DMS 273 (cell line): ENCODE data around the gene LHFPL3.

Source experiments
- DNase-seq: peaks from one replicate; lab custom pipeline; 2025; ENCODE audit not compliant: unreplicated experiment; lab: John Stamatoyannopoulos, UW

Gene LHFPL3

GRCh38 chr7:104794589-104794988 lies 466.2 kb downstream of the LHFPL3 start:
- no peak for DNase-seq

GRCh38 chr7:104795086-104795485 lies 466.7 kb downstream of the LHFPL3 start:
- no peak for DNase-seq

- no peak for DNase-seq
Measured at GRCh38 chr7:104795616-104796398, 467.4 kb downstream of the LHFPL3 start.

- no peak for DNase-seq
Measured at GRCh38 chr7:104800307-104800706, 471.9 kb downstream of the LHFPL3 start.

GRCh38 chr7:104801022-104801421 lies 472.6 kb downstream of the LHFPL3 start:
- DNase-seq = no peak

GRCh38 chr7:104803931-104804330 lies 475.5 kb downstream of the LHFPL3 start:
- no peak for DNase-seq

- no peak for DNase-seq
Measured at GRCh38 chr7:104804696-104805095, 476.3 kb downstream of the LHFPL3 start.

GRCh38 chr7:104805449-104806317 lies 477.3 kb downstream of the LHFPL3 start:
- peak; percentile 85 for DNase-seq

- DNase-seq = no peak
Measured at GRCh38 chr7:104807671-104808070, 479.3 kb downstream of the LHFPL3 start.

GRCh38 chr7:104809906-104810305 lies 481.5 kb downstream of the LHFPL3 start:
- no peak for DNase-seq

- DNase-seq = peak; percentile 53
Measured at GRCh38 chr7:104814126-104814525, 485.7 kb downstream of the LHFPL3 start.

- DNase-seq = peak; percentile 91
Measured at GRCh38 chr7:104814671-104815400, 486.4 kb downstream of the LHFPL3 start.

GRCh38 chr7:104816537-104816936 lies 488.1 kb downstream of the LHFPL3 start:
- no peak for DNase-seq

GRCh38 chr7:104818961-104819880 lies 490.8 kb downstream of the LHFPL3 start:
- peak; percentile 82 for DNase-seq

GRCh38 chr7:104820836-104821535 lies 492.6 kb downstream of the LHFPL3 start:
- no peak for DNase-seq

GRCh38 chr7:104823177-104823576 lies 494.8 kb downstream of the LHFPL3 start:
- DNase-seq = no peak

GRCh38 chr7:104825099-104825498 lies 496.7 kb downstream of the LHFPL3 start:
- DNase-seq = no peak

- DNase-seq = no peak
Measured at GRCh38 chr7:104826135-104826534, 497.7 kb downstream of the LHFPL3 start.

GRCh38 chr7:104836976-104837375 lies 508.6 kb downstream of the LHFPL3 start:
- no peak for DNase-seq
